A673 (cell line): ENCODE data around the gene IPO13. TPM values are rescaled to one million over a fixed set of nuclear protein-coding genes. Genes with fewer than 3 reads are reported as not detected.

Experiments used
- BruUV-seq: library from RNA; stranded (reverse); fragments of 400-500 nt; replicated peaks from 2 replicates; lab custom pipeline; 2021; lab: Mats Ljungman, UMichigan
- CTCF ChIA-PET: fragments of 300-600 bp; sonication (Branson Sonifier 250); formaldehyde crosslinking; loops from one replicate; lab custom pipeline; 2022; ENCODE audit warnings: antibody characterized with exemption; lab: Charles Lee
- POLR2A ChIA-PET: fragments of 300-600 bp; sonication (Branson Sonifier 250); formaldehyde crosslinking; loops from one replicate; lab custom pipeline; 2022; ENCODE audit warnings: antibody characterized with exemption; ENCODE audit not compliant: low non-redundant PET; lab: Charles Lee
- DNase-seq: peaks from one replicate; pipeline ENCODE4 v3.0.0-alpha.2; 2015; ENCODE audit warnings: low spot score
- H3K27ac ChIP-seq: fragments of 200-600 bp; sonication (generic); 2 replicates; pipeline ENCODE4 v1.5.1; 2016; ENCODE audit warnings: mixed run types, low read depth, mild to moderate bottlenecking, mixed read lengths, antibody characterized with exemption, low read length; ENCODE audit not compliant: poor library complexity, severe bottlenecking
- H3K27me3 ChIP-seq: fragments of 200-600 bp; sonication (generic); replicated peaks from 2 replicates; pipeline ENCODE4 v1.6.1; 2017; ENCODE audit warnings: mixed run types, low read depth, mild to moderate bottlenecking, mixed read lengths, antibody characterized with exemption, low read length; ENCODE audit not compliant: insufficient read depth, poor library complexity
- H3K36me3 ChIP-seq: fragments of 200-600 bp; sonication (generic); 2 replicates; pipeline ENCODE4 v1.6.1; 2016; ENCODE audit warnings: mixed run types, mild to moderate bottlenecking, mixed read lengths, antibody characterized with exemption, low read length; ENCODE audit not compliant: insufficient read depth, poor library complexity, severe bottlenecking
- H3K4me1 ChIP-seq: fragments of 200-600 bp; sonication (generic); 2 replicates; pipeline ENCODE4 v1.6.1; 2017; ENCODE audit warnings: mixed run types, mild to moderate bottlenecking, mixed read lengths, antibody characterized with exemption, low read length; ENCODE audit not compliant: insufficient read depth, poor library complexity, severe bottlenecking
- H3K4me3 ChIP-seq: fragments of 200-600 bp; sonication (generic); 2 replicates; pipeline ENCODE4 v1.5.1; 2016; ENCODE audit warnings: low read depth, mixed run types, mild to moderate bottlenecking, mixed read lengths, low read length; ENCODE audit not compliant: poor library complexity, severe bottlenecking
- H3K9me3 ChIP-seq: fragments of 200-600 bp; sonication (generic); 2 replicates; pipeline ENCODE4 v1.6.1; 2016; ENCODE audit warnings: mixed run types, low read depth, mild to moderate bottlenecking, mixed read lengths, antibody characterized with exemption, low read length; ENCODE audit not compliant: poor library complexity, severe bottlenecking
- EZH2 ChIP-seq: fragments of 200-600 bp; sonication (generic); IDR thresholded peaks from 2 replicates; pipeline ENCODE4 v1.6.1; 2017; ENCODE audit warnings: borderline replicate concordance, low read depth, mild to moderate bottlenecking, mixed read lengths, antibody characterized with exemption, low read length; ENCODE audit not compliant: poor library complexity, severe bottlenecking
- intact Hi-C: fragments of 100-400 bp; cut with micrococcal nuclease; formaldehyde crosslinking; loops from one replicate; pipeline ENCODE4 v1.10.0; 2022; ENCODE audit not compliant: unreplicated experiment
- total RNA-seq: library from RNA; stranded (reverse); gene quantifications from 2 replicates; pipeline ENCODE4 v1.2.3, GENCODE V29; 2021
- TF ChIP-seq, protein P1 (sequence below): fragments of 300-800, 200-600 bp; sonication (generic); conservative IDR thresholded peaks from 2 replicates; pipeline ENCODE4 v1.5.1; 2017; ENCODE audit warnings: low read depth, mild to moderate bottlenecking, antibody characterized with exemption, low read length, moderate library complexity, mixed read lengths

Gene IPO13
- total RNA-seq, 1 experiment from 2014 or later: 53.4 TPM

DNA sequence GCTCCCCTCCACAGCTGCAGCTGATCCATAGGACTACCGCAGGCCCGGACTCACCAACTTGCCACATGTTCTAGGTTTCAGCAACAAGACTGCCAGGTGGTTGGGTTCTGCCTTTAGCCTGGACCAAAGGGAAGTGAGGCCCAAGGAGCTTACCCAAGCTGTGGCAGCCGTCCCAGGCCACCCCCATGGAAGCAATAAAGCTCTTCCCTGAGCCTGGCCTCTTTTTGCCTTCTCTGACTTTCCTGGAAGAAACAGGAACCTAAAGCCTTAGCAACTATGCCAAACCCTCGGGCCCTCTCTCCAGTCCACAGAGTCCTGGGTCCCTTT, 15.8 kb upstream of the IPO13 start:
- TF ChIP-seq EZH2: no peak
- TF ChIP-seq, protein P1, sequence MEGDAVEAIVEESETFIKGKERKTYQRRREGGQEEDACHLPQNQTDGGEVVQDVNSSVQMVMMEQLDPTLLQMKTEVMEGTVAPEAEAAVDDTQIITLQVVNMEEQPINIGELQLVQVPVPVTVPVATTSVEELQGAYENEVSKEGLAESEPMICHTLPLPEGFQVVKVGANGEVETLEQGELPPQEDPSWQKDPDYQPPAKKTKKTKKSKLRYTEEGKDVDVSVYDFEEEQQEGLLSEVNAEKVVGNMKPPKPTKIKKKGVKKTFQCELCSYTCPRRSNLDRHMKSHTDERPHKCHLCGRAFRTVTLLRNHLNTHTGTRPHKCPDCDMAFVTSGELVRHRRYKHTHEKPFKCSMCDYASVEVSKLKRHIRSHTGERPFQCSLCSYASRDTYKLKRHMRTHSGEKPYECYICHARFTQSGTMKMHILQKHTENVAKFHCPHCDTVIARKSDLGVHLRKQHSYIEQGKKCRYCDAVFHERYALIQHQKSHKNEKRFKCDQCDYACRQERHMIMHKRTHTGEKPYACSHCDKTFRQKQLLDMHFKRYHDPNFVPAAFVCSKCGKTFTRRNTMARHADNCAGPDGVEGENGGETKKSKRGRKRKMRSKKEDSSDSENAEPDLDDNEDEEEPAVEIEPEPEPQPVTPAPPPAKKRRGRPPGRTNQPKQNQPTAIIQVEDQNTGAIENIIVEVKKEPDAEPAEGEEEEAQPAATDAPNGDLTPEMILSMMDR: no peak
- Histone ChIP-seq H3K27ac (no peak overlapping the region), H3K27me3 (no peaks in the 10 kb centered on the region), H3K36me3 (peaks cover 3% of the 10 kb centered on the region), H3K4me1 (peaks cover 26% of the 10 kb centered on the region), H3K9me3 (no peaks in the 10 kb centered on the region), H3K4me3 (no peak overlapping the region)
- ChIA-PET CTCF (interaction anchor here (1.0 to 1.6 kb wide), 3 partner anchors 17 to 167 kb away, joined by 3 to 11 read pairs (median 4); no protein-coding TSS in a partner anchor), POLR2A (no interaction called here)
- BruUV-seq: no TSS peak
- intact Hi-C loops: no loop called here
- DNase-seq: no peak

DNA sequence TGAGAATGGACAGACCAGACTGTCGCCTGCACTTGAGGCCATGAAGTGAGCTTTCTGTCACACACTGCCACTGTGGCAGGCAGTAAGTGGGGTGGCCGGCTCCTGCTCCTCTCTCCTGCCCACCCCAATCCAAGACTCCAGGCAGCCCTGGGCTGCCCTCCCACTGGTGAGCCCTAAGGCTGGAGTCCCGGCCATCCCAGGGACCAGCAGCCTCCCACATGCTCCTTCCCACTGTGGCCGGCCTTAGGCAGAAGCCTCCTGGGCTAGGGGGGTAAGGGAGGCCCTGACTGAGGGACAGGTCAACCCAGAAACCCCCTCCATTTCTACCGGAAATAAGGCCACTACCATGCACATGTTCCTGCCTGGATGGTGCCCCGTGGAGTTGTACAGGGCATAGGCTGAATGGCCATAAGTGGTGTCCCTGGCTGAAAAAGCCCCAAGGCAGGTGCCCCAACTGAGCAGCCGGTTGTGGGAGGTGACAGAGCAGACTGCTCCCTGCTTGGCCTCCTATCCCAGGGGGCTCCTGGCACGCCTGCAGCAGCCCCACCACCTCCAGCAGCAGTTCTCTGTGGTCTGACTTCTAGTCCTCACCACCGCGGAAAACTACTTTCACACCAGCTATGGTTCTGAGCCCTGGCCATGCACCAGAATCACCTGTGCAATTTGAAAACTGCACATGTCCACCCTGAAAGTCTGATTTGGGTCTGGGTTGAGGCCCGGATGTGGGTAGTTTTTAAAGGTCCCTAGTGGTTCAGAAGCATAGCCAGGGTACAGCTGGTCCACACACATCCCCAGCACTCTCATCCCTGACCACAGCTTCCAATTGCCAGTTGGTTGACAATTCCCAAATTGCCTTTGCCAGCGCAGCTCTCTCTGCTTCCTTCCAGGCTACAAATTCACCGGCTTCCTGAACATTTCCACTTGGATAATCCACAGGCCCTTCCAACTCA, 14.8 kb upstream of the IPO13 start:
- Histone ChIP-seq H3K27me3 (no peaks in the 10 kb centered on the region), H3K9me3 (no peaks in the 10 kb centered on the region), H3K27ac (no peak overlapping the region), H3K4me1 (peaks cover 30% of the 10 kb centered on the region), H3K4me3 (no peak overlapping the region), H3K36me3 (peaks cover 8% of the 10 kb centered on the region)
- intact Hi-C loops: no loop called here
- ChIA-PET POLR2A (no interaction called here), CTCF (interaction anchor here (1.6 to 7.0 kb wide), 2 partner anchors 167 to 168 kb away, joined by 11 to 238 read pairs; no protein-coding TSS in a partner anchor)
- DNase-seq: no peak
- TF ChIP-seq EZH2: no peak
- no TSS peak for BruUV-seq

DNA sequence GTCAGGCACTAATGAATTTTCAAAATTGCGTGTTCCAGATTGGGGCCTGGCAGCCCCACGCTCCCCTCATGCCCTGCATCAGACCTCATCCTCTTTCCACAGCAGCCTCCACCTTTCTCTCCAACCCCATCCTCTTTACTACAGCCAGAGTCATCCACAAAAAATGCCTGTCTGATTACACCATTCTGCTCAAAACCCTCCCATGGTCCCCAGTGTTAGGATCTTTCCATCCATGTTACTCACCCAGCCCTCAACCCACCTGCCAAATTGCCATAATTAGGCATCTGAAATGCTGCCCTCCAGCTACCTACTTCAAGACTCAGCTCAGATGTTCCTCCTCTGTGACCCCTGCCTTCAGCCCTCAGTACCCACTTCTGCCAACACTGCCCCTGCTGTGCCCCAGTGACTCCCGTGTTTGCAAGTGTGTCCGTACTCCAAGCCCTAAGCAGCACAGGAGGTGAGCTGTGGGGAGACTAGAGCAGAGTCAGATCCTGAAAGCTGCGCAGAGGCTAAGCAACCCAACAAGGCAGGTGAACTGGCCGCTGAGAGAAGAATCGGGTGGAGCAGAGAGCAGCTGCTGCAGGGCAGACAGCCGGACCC, 13.9 kb upstream of the IPO13 start:
- no TSS peak for BruUV-seq
- H3K4me3 ChIP-seq: peak overlapping the region; percentile 53
- ChIA-PET POLR2A (no interaction called here), CTCF (interaction anchor here (0.6 to 7.0 kb wide), 2 partner anchors 164 to 168 kb away, joined by 3 to 238 read pairs; no protein-coding TSS in a partner anchor)
- peaks cover 14% of the 10 kb centered on the region for H3K36me3 ChIP-seq
- H3K4me1 ChIP-seq: peaks cover 32% of the 10 kb centered on the region
- no peak for DNase-seq
- no peaks in the 10 kb centered on the region for H3K27me3 ChIP-seq
- TF ChIP-seq EZH2: no peak
- TF ChIP-seq, protein P1: no peak
- intact Hi-C loops: no loop called here
- H3K27ac ChIP-seq: peak overlapping the region; percentile 63
- no peaks in the 10 kb centered on the region for H3K9me3 ChIP-seq
